ENCODE data around the gene CCDC33.

Gene CCDC33

DNA sequence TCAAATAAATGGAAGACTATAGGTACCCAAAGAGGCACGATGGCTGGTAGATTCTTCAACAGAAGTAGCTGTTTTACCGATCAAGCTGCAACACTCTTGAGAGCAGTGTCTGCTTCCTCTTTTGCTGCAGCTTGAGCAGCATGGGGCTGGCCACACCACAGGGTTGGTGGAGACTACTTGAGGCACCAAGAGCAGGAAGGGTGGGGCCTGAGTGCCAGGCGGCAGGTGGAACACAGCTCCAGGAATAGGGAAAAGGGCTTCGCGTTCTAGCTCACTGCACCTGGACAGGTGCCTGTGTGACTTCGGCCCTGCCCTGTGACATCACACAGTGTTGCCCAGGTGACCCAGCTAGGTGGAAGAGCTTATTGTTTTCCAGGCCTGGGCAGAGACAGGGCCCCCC is at the start of gene CCDC33:
Gene CCDC33 (plus strand): TSS at position 365 of the 400 bp plus-strand sequence. CDS start 394 bp downstream, outside the sequence.
- no peak for DNase-seq (ENCODE audit: low read depth)

- no peak for DNase-seq (ENCODE audit: low read depth)
These were observed 47.9 kb upstream of the CCDC33 start for GRCh38 chr15:74188216-74188615.

DNA sequence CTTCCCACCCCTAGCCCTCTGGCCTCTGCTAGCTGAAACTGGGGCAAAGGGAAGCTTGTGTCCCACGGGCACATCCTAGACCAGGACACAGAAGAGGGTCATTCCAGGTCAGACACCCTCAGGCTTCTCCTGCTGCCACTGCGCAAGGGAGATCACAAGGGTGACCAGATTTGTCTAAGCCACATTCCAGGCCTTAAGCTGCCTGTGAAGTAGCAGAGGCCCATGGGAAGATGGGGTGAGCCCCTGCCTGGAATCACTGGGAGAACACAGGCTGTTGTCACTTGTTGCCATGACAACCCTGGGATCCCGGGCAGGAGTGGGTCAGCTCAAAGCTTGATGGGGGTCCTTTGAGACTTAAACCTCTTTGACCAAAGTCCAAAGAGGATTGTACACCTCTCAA is 44.3 kb upstream of the CCDC33 start:
- DNase-seq (ENCODE audit: low read depth) = peak; percentile 34

DNA sequence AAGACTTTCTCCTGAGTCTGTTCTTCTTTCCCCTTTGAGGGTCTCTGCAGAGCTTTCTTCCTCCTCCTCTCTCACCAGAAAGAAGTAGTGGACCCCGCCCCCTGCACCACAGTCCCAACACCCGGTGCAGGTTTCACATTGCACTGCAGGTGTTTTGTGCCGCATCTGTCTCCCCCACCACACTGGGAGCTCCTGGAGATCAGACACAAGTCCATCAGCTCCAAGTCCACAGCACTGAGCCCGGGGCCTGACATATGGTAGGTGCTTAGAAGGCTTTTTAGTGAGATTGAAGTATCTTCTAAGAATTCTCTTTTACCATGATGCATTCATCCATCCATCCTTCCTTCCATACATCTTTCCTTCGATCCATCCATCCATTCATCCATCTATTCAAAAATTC is 43.4 kb upstream of the CCDC33 start:
- DNase-seq (ENCODE audit: low read depth) = no peak

GRCh38 chr15:74193299-74193718 is 42.8 kb upstream of the CCDC33 start:
- peak; percentile 95 for DNase-seq (ENCODE audit: low read depth)

DNA sequence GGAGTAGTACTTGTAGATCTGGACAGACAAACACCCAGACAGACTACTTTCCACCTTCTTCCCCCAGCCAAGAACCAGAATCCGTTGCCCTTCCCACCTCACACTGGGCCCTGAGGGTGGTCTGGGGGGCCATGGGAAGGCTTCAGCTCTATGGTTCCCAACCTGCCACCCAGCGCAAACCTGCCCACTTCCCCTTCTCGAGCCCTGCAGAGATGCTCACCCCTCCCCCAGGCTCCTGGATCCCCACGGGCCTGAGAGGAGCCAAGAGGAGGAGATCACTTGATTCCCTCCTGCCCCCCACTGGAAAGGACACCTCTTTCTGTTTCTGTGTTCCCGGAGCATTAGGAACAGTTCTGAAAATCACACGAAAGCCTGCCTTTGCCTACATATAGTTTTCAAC is 42.2 kb upstream of the CCDC33 start:
- DNase-seq (ENCODE audit: low read depth) = no peak

DNA sequence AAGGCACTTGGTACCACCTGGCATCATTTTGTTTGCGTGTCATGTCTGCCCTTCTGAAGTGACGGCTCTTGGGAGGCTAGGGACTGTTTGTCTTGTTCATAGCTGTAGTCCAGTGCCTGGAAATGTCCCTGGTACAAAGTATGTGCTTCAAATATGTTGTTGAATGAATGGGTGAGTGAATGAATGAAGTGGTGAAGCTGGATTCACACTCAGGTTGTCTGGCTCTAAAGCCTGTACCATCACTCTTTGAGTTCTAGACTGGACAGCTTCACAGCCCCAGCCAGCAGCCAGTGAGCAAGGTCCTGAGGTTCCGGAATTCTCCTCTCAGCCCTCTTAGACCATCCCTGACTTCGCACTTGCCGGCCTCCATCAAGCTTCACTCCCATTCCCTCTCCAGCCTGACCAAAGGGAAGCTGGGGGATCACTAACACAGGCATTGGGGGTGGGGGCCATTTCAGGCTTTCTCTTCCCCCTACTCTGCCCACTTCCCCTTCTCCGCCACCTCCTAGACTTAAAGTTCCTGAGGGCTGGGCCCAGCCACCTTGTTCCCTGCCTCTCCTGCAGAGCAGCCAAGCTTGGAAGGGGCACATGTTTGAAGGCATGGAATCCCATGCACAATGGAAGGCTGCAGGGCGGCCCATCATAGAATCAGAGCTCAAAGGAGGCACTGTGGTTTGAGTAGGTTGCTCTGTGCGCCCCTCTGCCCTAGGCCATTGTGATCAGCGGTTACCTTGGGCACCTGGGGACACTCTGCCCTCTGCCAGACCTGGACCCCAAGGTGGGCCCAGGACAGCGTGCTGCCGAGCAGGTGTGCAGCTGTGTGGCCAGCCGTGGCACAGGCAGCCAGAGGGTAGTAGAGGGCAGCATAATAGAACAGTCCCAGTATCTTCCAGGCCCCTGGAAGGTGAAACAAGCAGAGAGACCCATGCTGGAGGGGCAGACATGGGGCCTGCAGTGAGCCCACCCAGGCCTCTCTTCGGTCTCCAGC is 41.3 kb upstream of the CCDC33 start:
- DNase-seq (ENCODE audit: low read depth) = no peak

- DNase-seq (ENCODE audit: low read depth) = peak; percentile 98
These were observed 40.0 kb upstream of the CCDC33 start for GRCh38 chr15:74196175-74196574.

- no peak for DNase-seq (ENCODE audit: low read depth)
These were observed 38.8 kb upstream of the CCDC33 start for GRCh38 chr15:74197176-74197965.

GRCh38 chr15:74199297-74199652 is 36.9 kb upstream of the CCDC33 start:
- no peak for DNase-seq (ENCODE audit: low read depth)

- peak; percentile 89 for DNase-seq (ENCODE audit: low read depth)
These were observed 35.7 kb upstream of the CCDC33 start for GRCh38 chr15:74200412-74200815.

DNA sequence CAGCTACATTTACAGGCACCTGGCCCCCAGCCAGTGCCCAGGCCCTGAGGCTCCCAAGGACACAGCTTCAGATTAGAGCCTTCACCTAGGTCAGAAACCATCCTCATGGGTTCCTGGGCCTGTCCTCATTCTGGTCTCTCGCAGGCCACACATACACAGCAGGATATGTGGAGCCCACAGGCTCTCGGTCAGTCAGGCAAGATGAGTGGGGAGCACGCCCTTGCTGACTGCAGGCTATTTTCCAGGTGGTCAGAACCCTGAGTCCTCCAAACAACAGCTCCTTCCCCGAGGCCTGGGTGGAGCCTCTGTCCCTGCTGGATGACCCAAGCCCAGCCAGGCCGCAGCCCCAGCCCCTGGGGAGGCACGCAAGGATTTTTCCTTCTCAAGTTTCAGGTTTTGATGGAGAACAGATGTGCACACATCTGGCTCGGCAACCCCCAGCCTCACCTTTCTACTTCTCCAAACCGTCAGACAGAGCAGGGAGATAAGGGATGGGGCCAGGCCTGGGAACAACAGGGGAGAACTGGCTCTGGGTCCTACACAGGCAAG is 35.2 kb upstream of the CCDC33 start:
- DNase-seq (ENCODE audit: low read depth) = peak; percentile 38

- peak; percentile 48 for DNase-seq (ENCODE audit: low read depth)
These were observed 34.3 kb upstream of the CCDC33 start for GRCh38 chr15:74201710-74202420.

DNA sequence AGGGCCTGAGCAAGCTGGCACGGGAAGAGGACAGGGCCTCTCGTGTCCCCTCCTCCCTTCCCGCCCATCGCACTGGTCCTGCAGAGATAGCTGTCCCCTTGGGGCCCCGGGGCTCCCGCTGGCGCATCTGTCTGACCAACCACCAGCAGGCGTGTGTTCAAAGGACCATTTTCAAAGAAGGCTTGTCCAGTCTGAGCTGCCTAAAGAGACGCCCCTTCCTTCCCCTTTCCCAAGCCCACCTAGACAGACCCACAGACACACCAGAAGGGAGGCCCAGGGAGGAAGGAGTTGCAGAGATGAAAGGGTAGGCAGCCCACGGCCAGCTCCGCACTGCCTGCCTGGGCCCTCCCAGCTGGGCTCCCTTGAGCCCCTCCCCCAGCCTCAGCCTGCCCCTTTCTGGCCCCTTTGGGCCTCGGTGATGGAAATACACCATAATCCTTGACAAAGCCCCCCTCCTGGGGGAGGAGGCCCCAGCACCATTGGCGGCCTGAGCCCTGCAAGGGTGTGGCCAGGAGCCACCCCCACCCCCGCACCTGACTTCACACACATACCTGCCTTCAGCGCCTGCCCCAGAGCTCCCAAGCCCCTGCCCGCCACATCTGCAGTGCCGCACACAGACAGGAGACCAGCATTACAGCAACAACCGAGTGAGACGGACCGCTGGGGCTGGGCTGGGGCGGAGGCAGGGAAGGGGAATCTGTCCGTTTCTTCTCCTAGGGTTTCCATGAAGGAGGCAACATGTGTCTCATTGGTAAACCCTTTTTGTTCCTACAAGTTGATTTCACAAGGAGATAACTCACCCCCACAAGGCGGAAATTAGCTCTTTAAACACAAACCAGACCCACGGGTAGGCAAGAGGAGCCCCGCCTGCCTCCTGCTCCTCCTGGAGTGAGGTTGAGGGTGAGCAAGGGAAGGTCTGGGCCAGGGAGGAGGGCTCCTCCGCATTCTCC is 33.4 kb upstream of the CCDC33 start, which contains the start of gene STRA6:
Gene STRA6 (minus strand): TSS at position 336 of the 950 bp plus-strand sequence. CDS start 520 bp downstream, outside the sequence.
- DNase-seq (ENCODE audit: low read depth) = peak; percentile 79

GRCh38 chr15:74203914-74204431 is 32.2 kb upstream of the CCDC33 start:
- DNase-seq (ENCODE audit: low read depth) = peak; percentile 81

- no peak for DNase-seq (ENCODE audit: low read depth)
These were observed 30.6 kb upstream of the CCDC33 start for GRCh38 chr15:74205582-74205947.

- DNase-seq (ENCODE audit: low read depth) = no peak
These were observed 29.3 kb upstream of the CCDC33 start for GRCh38 chr15:74206801-74207281.

DNA sequence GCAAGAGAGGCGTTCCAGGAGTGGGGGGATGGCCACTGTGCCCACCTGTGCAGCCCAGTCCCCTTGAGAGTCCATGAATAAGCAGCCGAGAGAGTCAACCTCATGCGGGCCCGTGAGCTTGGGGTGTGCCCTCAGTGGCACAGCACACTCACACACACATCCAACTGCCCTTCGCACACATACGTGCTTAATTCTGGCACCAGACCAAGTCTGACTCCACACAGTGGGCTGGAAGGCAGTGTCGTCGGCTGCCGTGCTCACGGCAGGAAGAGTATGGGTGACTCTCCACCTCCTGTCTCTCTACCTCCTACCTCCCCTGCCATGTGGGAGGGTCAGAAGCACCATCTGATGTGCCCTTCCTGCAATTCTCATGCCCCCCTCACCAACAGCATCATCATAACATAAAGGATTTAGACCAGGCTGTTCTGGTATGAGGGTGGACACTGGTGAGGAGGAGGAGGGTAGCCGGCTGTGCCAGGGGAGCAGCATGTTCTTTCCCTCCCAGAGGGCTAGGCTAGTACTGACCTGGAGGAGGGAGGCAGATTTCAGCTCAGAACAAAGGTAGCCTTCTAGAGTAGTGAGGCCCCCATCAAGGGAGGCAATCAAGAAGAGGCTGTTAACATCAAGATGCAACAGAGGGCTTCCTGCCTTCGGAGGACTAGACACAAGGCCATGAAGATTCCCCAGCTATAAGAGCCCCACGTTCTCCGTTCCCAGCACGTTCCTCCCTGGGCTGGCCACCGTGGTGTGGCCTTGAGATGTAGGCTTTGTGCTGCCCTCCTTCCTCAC is 28.3 kb upstream of the CCDC33 start:
- no peak for DNase-seq (ENCODE audit: low read depth)

GRCh38 chr15:74208496-74208895 is 27.6 kb upstream of the CCDC33 start:
- DNase-seq (ENCODE audit: low read depth) = no peak

Measured in EH (cell line).